ENCODE results near the gene ROCK2. TPM values are rescaled to one million over a fixed set of nuclear protein-coding genes. Genes with fewer than 3 reads are reported as not detected.
"Not testable (repeated sequence)": the region's sequence is repeated elsewhere in the genome, so short reads cannot be mapped to it uniquely, and the experiment has no call there.

The ROCK2 gene
- total RNA-seq, 1 donor from 2014 or later, result 54.3 TPM

GRCh38 chr2:11332596-11332995, 11.8 kb downstream of the ROCK2 start:
- Histone ChIP-seq H3K4me1 (peaks cover 23% of the 10 kb centered on the region), H3K36me3 (no peaks in the 10 kb centered on the region), H3K27ac (no peak overlapping the region), H3K9me3 (no peaks in the 10 kb centered on the region), H3K4me3 (no peak overlapping the region), H3K27me3 (ENCODE audit: low read depth) (no peaks in the 10 kb centered on the region)
- intact Hi-C loops (cut with DNase I), result no loop called here
- no peak for DNase-seq
- ATAC-seq, result no peak
- no peak for TF ChIP-seq CTCF (IDR thresholded peaks at IDR 0.05)

GRCh38 chr2:11330457-11331142, 13.8 kb downstream of the ROCK2 start:
- DNase-seq (no peak), ATAC-seq (no peak)
- Histone ChIP-seq H3K4me1 (peaks cover 22% of the 10 kb centered on the region), H3K9me3 (no peaks in the 10 kb centered on the region), H3K4me3 (no peak overlapping the region), H3K27ac (no peak overlapping the region), H3K27me3 (ENCODE audit: low read depth) (no peaks in the 10 kb centered on the region), H3K36me3 (no peaks in the 10 kb centered on the region)
- TF ChIP-seq CTCF (IDR thresholded peaks at IDR 0.05), result no peak
- intact Hi-C loops (cut with DNase I), result no loop called here

GRCh38 chr2:11329776-11330175, 14.7 kb downstream of the ROCK2 start:
- ATAC-seq, result no peak
- intact Hi-C loops (cut with DNase I), result no loop called here
- peaks cover 22% of the 10 kb centered on the region for H3K4me1 ChIP-seq

GRCh38 chr2:11328522-11328921, 15.9 kb downstream of the ROCK2 start:
- H3K4me3 ChIP-seq; DNase-seq; intact Hi-C loops (cut with DNase I); H3K9me3 ChIP-seq; H3K27me3 ChIP-seq (ENCODE audit: low read depth); ATAC-seq; H3K27ac ChIP-seq; H3K36me3 ChIP-seq: not testable (repeated sequence)
- H3K4me1 ChIP-seq, result peaks cover 22% of the 10 kb centered on the region

More at GRCh38 chr2:11329776-11330175, 14.7 kb downstream of the ROCK2 start:
- Histone ChIP-seq H3K36me3 (no peaks in the 10 kb centered on the region), H3K27ac (no peak overlapping the region), H3K9me3 (no peaks in the 10 kb centered on the region), H3K27me3 (ENCODE audit: low read depth) (no peaks in the 10 kb centered on the region), H3K4me3 (no peak overlapping the region)
- no peak for TF ChIP-seq CTCF (IDR thresholded peaks at IDR 0.05)
- DNase-seq, result no peak

GRCh38 chr2:11327871-11328270, 16.6 kb downstream of the ROCK2 start:
- no peak for ATAC-seq
- Histone ChIP-seq H3K4me1 (peaks cover 22% of the 10 kb centered on the region), H3K27me3 (ENCODE audit: low read depth) (no peaks in the 10 kb centered on the region), H3K4me3 (no peak overlapping the region), H3K36me3 (no peaks in the 10 kb centered on the region), H3K9me3 (no peaks in the 10 kb centered on the region), H3K27ac (no peak overlapping the region)
- DNase-seq, result no peak
- TF ChIP-seq CTCF (IDR thresholded peaks at IDR 0.05), result no peak
- intact Hi-C loops (cut with DNase I), result no loop called here

GRCh38 chr2:11326677-11327211, 17.7 kb downstream of the ROCK2 start:
- no peak for ATAC-seq

More at GRCh38 chr2:11326677-11327211, 17.7 kb downstream of the ROCK2 start:
- intact Hi-C loops (cut with DNase I), result no loop called here
- H3K9me3 ChIP-seq, result no peaks in the 10 kb centered on the region
- DNase-seq, result no peak
- peaks cover 30% of the 10 kb centered on the region for H3K4me1 ChIP-seq
- no peak overlapping the region for H3K4me3 ChIP-seq
- TF ChIP-seq CTCF (IDR thresholded peaks at IDR 0.05), result no peak
- H3K36me3 ChIP-seq, result no peaks in the 10 kb centered on the region
- no peak overlapping the region for H3K27ac ChIP-seq
- H3K27me3 ChIP-seq (ENCODE audit: low read depth), result no peaks in the 10 kb centered on the region

Data from lower lobe of right lung (tissue), 2 donors.